ENCODE measurements around the gene ANXA9.

The ANXA9 gene

DNA sequence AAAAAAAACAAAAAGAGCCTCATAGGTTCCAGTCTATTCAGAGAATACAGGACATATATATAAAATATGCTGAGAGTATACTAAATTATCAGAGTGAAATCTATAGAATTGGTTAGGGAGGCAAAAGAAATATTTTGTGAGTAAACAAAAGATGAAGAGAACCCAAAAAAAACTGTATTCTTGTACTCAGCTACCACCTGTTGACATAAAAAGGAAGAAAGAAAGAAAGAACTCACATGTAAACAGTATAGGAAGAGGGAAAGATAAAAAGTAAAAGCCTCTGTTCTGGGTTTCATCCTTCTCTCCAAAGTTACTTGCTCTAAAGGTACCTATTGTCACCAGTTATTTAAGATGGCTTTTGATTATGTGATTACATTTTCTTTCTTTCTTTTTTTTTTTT lies 44.4 kb downstream of the ANXA9 start:
- DNase-seq (ENCODE audit: low read depth), result no peak
- H3K4me3 ChIP-seq (ENCODE audit: low read length), result no peak overlapping the region
- TF ChIP-seq, protein P1, sequence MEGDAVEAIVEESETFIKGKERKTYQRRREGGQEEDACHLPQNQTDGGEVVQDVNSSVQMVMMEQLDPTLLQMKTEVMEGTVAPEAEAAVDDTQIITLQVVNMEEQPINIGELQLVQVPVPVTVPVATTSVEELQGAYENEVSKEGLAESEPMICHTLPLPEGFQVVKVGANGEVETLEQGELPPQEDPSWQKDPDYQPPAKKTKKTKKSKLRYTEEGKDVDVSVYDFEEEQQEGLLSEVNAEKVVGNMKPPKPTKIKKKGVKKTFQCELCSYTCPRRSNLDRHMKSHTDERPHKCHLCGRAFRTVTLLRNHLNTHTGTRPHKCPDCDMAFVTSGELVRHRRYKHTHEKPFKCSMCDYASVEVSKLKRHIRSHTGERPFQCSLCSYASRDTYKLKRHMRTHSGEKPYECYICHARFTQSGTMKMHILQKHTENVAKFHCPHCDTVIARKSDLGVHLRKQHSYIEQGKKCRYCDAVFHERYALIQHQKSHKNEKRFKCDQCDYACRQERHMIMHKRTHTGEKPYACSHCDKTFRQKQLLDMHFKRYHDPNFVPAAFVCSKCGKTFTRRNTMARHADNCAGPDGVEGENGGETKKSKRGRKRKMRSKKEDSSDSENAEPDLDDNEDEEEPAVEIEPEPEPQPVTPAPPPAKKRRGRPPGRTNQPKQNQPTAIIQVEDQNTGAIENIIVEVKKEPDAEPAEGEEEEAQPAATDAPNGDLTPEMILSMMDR (conservative IDR thresholded peaks at IDR 0.05; ENCODE audit: low read length), result no peak

DNA sequence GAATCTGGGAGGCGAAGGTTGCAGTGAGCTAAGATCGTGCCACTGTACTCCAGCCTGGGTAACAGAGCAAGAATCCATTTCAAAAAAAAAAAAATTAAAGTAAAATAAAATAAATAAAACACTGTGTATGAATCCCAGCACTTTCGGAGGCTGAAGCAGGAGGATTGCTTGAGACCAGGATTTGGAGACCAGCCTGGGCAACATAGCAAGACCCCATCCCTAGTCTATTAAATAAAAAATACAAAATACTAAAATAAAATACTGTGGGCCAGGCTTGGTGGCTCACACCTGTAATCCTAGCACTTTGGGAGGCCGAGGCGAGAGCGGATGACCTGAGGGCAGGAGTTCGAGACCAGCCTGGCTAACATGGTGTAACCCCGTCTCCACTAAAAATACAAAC lies 50.1 kb downstream of the ANXA9 start:
- no peak overlapping the region for H3K4me3 ChIP-seq (ENCODE audit: low read length)
- TF ChIP-seq, protein P1 (conservative IDR thresholded peaks at IDR 0.05; ENCODE audit: low read length), result no peak
- no peak for DNase-seq (ENCODE audit: low read depth)

DNA sequence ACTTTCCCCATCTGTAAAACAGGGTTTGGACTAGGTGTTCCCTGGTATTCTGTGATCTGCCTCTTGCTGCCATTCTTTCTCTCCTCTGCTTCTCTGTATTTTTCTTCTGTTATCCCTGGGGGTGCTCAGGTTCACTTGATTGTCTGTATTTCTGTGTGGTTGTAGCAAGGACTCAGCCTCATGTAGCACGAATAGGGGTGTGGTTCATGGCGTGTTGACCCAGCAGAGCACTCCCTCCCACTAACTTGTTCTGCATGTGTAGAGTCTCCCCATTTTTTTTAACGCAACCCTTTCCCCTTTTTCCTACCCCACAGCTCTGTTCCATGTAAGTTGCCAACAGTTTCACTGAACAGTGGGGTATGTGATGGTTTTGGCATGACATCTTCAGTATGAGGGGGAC lies 53.1 kb downstream of the ANXA9 start:
- DNase-seq (ENCODE audit: low read depth), result no peak
- TF ChIP-seq, protein P1 (conservative IDR thresholded peaks at IDR 0.05; ENCODE audit: low read length), result no peak
- no peak overlapping the region for H3K4me3 ChIP-seq (ENCODE audit: low read length)

DNA sequence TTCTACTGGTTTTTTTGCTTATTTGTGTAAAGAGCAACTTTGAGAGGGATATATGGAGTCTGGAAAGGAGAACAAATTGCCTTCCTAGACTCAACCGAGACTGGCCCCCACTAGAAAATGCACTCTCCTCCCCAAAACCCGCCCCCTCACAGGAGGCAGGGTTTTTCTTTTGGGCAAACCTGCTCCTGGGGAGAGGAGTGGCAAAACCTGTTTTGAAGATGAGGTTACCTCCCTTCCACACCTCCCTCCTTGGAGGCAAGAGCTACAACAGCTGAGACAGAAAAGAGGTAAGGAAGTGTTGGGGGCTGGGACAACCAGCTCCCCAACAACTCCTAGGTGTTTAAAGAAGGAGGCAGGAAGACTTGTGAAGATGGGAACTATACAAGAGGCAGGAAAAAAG lies 54.3 kb downstream of the ANXA9 start, which contains the start of gene BNIPL:
Gene BNIPL (plus strand): TSS at position 231 of the 400 bp plus-strand sequence. CDS start 140 bp downstream, at position 371.
- TF ChIP-seq, protein P1 (conservative IDR thresholded peaks at IDR 0.05; ENCODE audit: low read length), result no peak
- no peak for DNase-seq (ENCODE audit: low read depth)
- H3K4me3 ChIP-seq (ENCODE audit: low read length), result no peak within 1 kb of the TSS

DNA sequence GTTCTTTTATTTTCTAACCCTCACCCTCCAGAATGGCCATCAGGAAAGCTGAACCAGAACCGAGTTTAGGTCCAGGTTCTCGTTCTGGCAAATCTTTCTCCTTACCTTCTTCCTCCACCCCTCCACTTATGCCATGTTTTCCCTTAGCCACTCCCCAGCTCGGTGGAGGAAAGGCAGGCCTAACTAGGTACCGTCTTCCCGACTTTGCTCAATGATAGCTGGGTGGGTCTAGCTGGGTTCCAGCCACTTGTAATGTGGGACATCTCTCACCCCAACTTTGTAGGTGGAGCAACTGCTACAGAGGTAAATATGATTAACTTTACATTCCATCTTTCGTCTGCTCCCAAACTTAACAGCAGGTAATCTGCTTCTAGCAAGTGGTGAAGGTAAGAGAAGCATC lies 54.9 kb downstream of the ANXA9 start:
- TF ChIP-seq, protein P1 (conservative IDR thresholded peaks at IDR 0.05; ENCODE audit: low read length), result no peak

DNA sequence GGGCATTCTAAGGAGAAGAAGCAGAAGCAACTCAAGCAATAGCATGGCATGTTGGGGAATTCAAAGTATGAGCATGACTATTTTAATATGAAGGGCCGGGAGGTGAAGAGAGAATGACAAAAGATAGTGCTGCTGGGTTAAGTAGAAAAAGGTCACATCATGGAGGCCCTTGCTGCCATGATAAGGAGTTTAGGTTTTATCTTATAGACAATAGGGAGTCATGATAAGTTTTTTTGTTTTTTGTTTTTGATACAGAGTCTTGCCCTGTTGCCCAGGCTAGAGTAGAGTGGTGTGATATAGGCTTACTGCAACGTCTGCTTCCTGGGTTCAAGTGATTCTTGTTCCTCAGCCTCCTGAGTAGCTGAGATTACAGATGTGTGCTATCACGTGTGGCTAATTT lies 57.4 kb downstream of the ANXA9 start:
- TF ChIP-seq, protein P1 (conservative IDR thresholded peaks at IDR 0.05; ENCODE audit: low read length), result no peak
- no peak overlapping the region for H3K4me3 ChIP-seq (ENCODE audit: low read length)
- DNase-seq (ENCODE audit: low read depth), result no peak

More for the DNA sequence above, 54.9 kb downstream of the ANXA9 start:
- H3K4me3 ChIP-seq (ENCODE audit: low read length), result no peak overlapping the region
- DNase-seq (ENCODE audit: low read depth), result no peak

DNA sequence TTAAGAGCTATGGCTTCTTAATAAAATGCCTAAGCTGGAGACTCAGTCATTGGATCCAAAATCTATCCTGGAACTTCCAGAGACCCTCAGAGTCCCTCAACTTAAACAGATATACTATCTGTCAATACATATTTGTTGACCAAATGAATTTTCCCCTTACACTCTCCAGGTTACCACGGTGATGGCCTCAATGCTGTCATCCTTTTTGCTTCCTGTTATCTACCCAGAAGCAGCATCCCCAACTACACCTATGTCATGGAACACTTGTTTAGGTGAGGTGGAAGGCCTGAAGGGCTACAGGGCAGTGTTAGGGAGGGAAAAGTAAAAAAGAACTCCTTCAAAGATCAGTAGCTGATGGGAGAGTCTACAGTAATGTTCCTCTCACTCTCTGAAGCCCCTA lies 61.1 kb downstream of the ANXA9 start:
- DNase-seq (ENCODE audit: low read depth), result no peak
- TF ChIP-seq, protein P1 (conservative IDR thresholded peaks at IDR 0.05; ENCODE audit: low read length), result no peak
- H3K4me3 ChIP-seq (ENCODE audit: low read length), result no peak overlapping the region
